ENCODE measurements around the gene NKAIN2.

The NKAIN2 gene

DNA sequence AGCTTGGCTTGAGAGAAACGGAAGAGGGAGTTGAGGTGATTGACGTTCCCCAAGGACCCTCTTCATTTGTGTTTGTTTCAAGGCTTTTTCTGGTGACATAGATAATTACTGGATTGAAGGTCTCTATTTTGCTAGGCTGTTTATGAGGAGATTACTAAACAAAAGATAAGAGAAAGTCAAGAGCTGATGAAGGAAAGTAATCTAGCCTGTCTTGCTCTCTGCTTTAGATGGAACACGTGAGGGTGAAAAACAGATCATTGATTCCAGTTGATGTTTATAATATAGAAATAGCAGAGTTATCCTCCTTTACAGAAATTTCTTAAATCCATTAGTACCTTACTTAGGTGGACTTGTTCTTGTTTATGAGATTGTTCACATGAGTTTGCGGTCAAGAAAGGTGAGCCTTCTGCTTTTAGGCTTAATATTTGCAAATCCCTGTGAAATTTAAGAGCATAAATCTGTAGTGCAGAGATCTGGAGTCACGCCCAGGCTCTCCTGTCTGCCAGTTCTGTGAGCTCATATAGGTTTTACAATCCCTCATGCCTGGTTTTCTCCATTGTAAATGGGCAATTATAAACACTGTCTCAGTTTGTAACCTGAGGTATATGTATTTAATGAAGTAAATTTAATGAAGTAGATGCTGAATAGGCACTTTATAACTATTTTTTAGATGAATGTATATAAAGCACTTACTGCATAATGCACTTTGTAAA, 272.8 kb downstream of the NKAIN2 start (continued):
- TF ChIP-seq, protein P1, sequence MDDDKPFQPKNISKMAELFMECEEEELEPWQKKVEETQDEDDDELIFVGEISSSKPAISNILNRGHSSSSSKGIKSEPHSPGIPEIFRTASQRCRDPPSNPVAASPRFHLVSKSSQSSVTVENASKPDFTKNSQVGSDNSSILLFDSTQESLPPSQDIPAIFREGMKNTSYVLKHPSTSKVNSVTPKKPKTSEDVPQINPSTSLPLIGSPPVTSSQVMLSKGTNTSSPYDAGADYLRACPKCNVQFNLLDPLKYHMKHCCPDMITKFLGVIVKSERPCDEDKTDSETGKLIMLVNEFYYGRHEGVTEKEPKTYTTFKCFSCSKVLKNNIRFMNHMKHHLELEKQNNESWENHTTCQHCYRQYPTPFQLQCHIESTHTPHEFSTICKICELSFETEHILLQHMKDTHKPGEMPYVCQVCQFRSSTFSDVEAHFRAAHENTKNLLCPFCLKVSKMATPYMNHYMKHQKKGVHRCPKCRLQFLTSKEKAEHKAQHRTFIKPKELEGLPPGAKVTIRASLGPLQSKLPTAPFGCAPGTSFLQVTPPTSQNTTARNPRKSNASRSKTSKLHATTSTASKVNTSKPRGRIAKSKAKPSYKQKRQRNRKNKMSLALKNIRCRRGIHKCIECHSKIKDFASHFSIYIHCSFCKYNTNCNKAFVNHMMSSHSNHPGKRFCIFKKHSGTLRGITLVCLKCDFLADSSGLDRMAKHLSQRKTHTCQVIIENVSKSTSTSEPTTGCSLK (tag by site-specific recombination; IDR thresholded peaks at IDR 0.05): no peak
- TF ChIP-seq ZXDB (tag by site-specific recombination; IDR thresholded peaks at IDR 0.05): peak; percentile 94
- no peak for TF ChIP-seq SETDB1 (IDR thresholded peaks at IDR 0.05; ENCODE audit: insufficient read length, low read length)
- no peak for TF ChIP-seq HOXC10 (CRISPR knock-in tag; IDR thresholded peaks at IDR 0.05)
- peak; percentile 73 for TF ChIP-seq ZNF394 (tag by site-specific recombination; IDR thresholded peaks at IDR 0.05; ENCODE audit: borderline replicate concordance)
- TF ChIP-seq ZNF626 (tag by site-specific recombination; IDR thresholded peaks at IDR 0.05): 0 out of 2 replicates have a peak, but pooled peaks have one; percentile 51
- TF ChIP-seq FEZF1 (tag by site-specific recombination; IDR thresholded peaks at IDR 0.05): peak; percentile 99
- TF ChIP-seq, protein P2, sequence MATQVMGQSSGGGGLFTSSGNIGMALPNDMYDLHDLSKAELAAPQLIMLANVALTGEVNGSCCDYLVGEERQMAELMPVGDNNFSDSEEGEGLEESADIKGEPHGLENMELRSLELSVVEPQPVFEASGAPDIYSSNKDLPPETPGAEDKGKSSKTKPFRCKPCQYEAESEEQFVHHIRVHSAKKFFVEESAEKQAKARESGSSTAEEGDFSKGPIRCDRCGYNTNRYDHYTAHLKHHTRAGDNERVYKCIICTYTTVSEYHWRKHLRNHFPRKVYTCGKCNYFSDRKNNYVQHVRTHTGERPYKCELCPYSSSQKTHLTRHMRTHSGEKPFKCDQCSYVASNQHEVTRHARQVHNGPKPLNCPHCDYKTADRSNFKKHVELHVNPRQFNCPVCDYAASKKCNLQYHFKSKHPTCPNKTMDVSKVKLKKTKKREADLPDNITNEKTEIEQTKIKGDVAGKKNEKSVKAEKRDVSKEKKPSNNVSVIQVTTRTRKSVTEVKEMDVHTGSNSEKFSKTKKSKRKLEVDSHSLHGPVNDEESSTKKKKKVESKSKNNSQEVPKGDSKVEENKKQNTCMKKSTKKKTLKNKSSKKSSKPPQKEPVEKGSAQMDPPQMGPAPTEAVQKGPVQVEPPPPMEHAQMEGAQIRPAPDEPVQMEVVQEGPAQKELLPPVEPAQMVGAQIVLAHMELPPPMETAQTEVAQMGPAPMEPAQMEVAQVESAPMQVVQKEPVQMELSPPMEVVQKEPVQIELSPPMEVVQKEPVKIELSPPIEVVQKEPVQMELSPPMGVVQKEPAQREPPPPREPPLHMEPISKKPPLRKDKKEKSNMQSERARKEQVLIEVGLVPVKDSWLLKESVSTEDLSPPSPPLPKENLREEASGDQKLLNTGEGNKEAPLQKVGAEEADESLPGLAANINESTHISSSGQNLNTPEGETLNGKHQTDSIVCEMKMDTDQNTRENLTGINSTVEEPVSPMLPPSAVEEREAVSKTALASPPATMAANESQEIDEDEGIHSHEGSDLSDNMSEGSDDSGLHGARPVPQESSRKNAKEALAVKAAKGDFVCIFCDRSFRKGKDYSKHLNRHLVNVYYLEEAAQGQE (tag by site-specific recombination; IDR thresholded peaks at IDR 0.05): 0 out of 2 replicates have a peak, but pooled peaks have one; percentile 14
- TF ChIP-seq KLF7 (tag by site-specific recombination; IDR thresholded peaks at IDR 0.05; ENCODE audit: borderline replicate concordance): peak; percentile 61; the same call in 1 of the 2 replicates
- TF ChIP-seq GLIS2 (tag by site-specific recombination; IDR thresholded peaks at IDR 0.05): no peak
- peak; percentile 92 for TF ChIP-seq IKZF3 (tag by site-specific recombination; IDR thresholded peaks at IDR 0.05)
- TF ChIP-seq, protein P3, sequence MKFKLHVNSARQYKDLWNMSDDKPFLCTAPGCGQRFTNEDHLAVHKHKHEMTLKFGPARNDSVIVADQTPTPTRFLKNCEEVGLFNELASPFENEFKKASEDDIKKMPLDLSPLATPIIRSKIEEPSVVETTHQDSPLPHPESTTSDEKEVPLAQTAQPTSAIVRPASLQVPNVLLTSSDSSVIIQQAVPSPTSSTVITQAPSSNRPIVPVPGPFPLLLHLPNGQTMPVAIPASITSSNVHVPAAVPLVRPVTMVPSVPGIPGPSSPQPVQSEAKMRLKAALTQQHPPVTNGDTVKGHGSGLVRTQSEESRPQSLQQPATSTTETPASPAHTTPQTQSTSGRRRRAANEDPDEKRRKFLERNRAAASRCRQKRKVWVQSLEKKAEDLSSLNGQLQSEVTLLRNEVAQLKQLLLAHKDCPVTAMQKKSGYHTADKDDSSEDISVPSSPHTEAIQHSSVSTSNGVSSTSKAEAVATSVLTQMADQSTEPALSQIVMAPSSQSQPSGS (tag by site-specific recombination; IDR thresholded peaks at IDR 0.05; ENCODE audit: low read depth): 0 out of 2 replicates have a peak, but pooled peaks have one; percentile 37
- peak; percentile 70; the same call in 1 of the 2 replicates for TF ChIP-seq ZNF664 (tag by site-specific recombination; IDR thresholded peaks at IDR 0.05)
- TF ChIP-seq KLF9 (tag by site-specific recombination; IDR thresholded peaks at IDR 0.05; ENCODE audit: low read depth): peak; percentile 51; the same call in 1 of the 2 replicates
- peak; percentile 73 for TF ChIP-seq ZNF366 (tag by site-specific recombination; conservative IDR thresholded peaks at IDR 0.05)
- no peak for TF ChIP-seq ZNF155 (tag by site-specific recombination; IDR thresholded peaks at IDR 0.05)
- TF ChIP-seq, protein P4, sequence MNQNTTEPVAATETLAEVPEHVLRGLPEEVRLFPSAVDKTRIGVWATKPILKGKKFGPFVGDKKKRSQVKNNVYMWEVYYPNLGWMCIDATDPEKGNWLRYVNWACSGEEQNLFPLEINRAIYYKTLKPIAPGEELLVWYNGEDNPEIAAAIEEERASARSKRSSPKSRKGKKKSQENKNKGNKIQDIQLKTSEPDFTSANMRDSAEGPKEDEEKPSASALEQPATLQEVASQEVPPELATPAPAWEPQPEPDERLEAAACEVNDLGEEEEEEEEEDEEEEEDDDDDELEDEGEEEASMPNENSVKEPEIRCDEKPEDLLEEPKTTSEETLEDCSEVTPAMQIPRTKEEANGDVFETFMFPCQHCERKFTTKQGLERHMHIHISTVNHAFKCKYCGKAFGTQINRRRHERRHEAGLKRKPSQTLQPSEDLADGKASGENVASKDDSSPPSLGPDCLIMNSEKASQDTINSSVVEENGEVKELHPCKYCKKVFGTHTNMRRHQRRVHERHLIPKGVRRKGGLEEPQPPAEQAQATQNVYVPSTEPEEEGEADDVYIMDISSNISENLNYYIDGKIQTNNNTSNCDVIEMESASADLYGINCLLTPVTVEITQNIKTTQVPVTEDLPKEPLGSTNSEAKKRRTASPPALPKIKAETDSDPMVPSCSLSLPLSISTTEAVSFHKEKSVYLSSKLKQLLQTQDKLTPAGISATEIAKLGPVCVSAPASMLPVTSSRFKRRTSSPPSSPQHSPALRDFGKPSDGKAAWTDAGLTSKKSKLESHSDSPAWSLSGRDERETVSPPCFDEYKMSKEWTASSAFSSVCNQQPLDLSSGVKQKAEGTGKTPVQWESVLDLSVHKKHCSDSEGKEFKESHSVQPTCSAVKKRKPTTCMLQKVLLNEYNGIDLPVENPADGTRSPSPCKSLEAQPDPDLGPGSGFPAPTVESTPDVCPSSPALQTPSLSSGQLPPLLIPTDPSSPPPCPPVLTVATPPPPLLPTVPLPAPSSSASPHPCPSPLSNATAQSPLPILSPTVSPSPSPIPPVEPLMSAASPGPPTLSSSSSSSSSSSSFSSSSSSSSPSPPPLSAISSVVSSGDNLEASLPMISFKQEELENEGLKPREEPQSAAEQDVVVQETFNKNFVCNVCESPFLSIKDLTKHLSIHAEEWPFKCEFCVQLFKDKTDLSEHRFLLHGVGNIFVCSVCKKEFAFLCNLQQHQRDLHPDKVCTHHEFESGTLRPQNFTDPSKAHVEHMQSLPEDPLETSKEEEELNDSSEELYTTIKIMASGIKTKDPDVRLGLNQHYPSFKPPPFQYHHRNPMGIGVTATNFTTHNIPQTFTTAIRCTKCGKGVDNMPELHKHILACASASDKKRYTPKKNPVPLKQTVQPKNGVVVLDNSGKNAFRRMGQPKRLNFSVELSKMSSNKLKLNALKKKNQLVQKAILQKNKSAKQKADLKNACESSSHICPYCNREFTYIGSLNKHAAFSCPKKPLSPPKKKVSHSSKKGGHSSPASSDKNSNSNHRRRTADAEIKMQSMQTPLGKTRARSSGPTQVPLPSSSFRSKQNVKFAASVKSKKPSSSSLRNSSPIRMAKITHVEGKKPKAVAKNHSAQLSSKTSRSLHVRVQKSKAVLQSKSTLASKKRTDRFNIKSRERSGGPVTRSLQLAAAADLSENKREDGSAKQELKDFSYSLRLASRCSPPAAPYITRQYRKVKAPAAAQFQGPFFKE (tag by site-specific recombination; IDR thresholded peaks at IDR 0.05; ENCODE audit: borderline replicate concordance): no peak
- no peak for TF ChIP-seq ZNF214 (tag by site-specific recombination; IDR thresholded peaks at IDR 0.05; ENCODE audit: borderline replicate concordance)
- peak; percentile 96 for TF ChIP-seq OSR2 (tag by site-specific recombination; IDR thresholded peaks at IDR 0.05)
- TF ChIP-seq, protein P5, sequence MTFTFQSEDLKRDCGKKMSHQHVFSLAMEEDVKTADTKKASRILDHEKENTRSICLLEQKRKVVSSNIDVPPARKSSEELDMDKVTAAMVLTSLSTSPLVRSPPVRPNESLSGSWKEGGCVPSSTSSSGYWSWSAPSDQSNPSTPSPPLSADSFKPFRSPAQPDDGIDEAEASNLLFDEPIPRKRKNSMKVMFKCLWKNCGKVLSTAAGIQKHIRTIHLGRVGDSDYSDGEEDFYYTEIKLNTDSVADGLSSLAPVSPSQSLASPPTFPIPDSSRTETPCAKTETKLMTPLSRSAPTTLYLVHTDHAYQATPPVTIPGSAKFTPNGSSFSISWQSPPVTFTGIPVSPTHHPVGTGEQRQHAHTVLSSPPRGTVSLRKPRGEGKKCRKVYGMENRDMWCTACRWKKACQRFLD (tag by site-specific recombination; IDR thresholded peaks at IDR 0.05): no peak
- TF ChIP-seq, protein P6, sequence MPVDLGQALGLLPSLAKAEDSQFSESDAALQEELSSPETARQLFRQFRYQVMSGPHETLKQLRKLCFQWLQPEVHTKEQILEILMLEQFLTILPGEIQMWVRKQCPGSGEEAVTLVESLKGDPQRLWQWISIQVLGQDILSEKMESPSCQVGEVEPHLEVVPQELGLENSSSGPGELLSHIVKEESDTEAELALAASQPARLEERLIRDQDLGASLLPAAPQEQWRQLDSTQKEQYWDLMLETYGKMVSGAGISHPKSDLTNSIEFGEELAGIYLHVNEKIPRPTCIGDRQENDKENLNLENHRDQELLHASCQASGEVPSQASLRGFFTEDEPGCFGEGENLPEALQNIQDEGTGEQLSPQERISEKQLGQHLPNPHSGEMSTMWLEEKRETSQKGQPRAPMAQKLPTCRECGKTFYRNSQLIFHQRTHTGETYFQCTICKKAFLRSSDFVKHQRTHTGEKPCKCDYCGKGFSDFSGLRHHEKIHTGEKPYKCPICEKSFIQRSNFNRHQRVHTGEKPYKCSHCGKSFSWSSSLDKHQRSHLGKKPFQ (tag by site-specific recombination; IDR thresholded peaks at IDR 0.05): peak; percentile 68
- TF ChIP-seq GFI1B (tag by site-specific recombination; IDR thresholded peaks at IDR 0.05): peak; percentile 96
- peak; percentile 35; the same call in 1 of the 2 replicates for TF ChIP-seq KLF16 (tag by site-specific recombination; IDR thresholded peaks at IDR 0.05)
